H1 (cell line): ENCODE data around the gene CALHM3. TPM values are rescaled to one million over a fixed set of nuclear protein-coding genes. Genes with fewer than 3 reads are reported as not detected.

Experiments used
- CTCF ChIA-PET: fragments of 300-600 bp; sonication (Branson Sonifier 250); formaldehyde crosslinking; loops from one replicate; lab custom pipeline; 2021; ENCODE audit not compliant: partially characterized antibody; lab: Charles Lee
- POLR2A ChIA-PET: fragments of 300-600 bp; sonication (Branson Sonifier 250); formaldehyde crosslinking; loops from one replicate; lab custom pipeline; 2021; ENCODE audit warnings: inconsistent platforms; ENCODE audit not compliant: partially characterized antibody; lab: Charles Lee
- DNase-seq, 2 experiments: peaks; one replicate each; pipeline versions ENCODE4 v3.0.0 to v3.0.0-alpha.2; 2010 to 2022; ENCODE audit warnings: low spot score in 2 of 2, low read depth in 1 of 2, mixed read lengths in 1 of 2
- FAIRE-seq: peaks from 2 replicates; lab custom pipeline; 2011; peaks lifted over from hg19 to GRCh38; lab: Jason Lieb, UNC
- H2AFZ ChIP-seq: 2 replicates; pipeline ENCODE4 v1.8.1; 2012; ENCODE audit warnings: low read length, inconsistent platforms
- H2AK5ac ChIP-seq: 2 replicates; pipeline ENCODE4 v1.6.1; 2013; ENCODE audit warnings: low read depth, low read length
- H2BK120ac ChIP-seq: replicated peaks from 2 replicates; pipeline ENCODE3; 2013; ENCODE audit warnings: low read depth, low read length, inconsistent platforms
- H2BK12ac ChIP-seq: 2 replicates; pipeline ENCODE4 v1.6.1; 2013; ENCODE audit warnings: low read depth, low read length
- H2BK15ac ChIP-seq: 2 replicates; pipeline ENCODE4 v1.6.1; 2013; ENCODE audit warnings: low read length
- H2BK20ac ChIP-seq: 2 replicates; pipeline ENCODE4 v1.6.1; 2013; ENCODE audit warnings: low read length
- H2BK5ac ChIP-seq: 2 replicates; pipeline ENCODE4 v1.6.1; 2013; ENCODE audit warnings: low read depth, low read length
- H3K14ac ChIP-seq: 2 replicates; pipeline ENCODE4 v1.6.1; 2013; ENCODE audit warnings: inconsistent platforms; ENCODE audit not compliant: insufficient read length
- H3K18ac ChIP-seq: 2 replicates; pipeline ENCODE4 v1.6.1; 2013; ENCODE audit warnings: low read length; ENCODE audit errors: extremely low read depth
- H3K23ac ChIP-seq: 2 replicates; pipeline ENCODE4 v1.6.1; 2013; ENCODE audit warnings: inconsistent platforms; ENCODE audit not compliant: insufficient read length
- H3K23me2 ChIP-seq: 2 replicates; pipeline ENCODE4 v1.6.1; 2013; ENCODE audit warnings: low read depth, low read length
- H3K27ac ChIP-seq: 2 replicates; pipeline ENCODE4 v1.6.1; 2011; ENCODE audit warnings: low read depth, low read length, inconsistent platforms
- H3K27me3 ChIP-seq, 4 experiments: replicated peaks in 1 of 4; 1 replicate in 1 of 4; 2 replicates in 3 of 4; pipeline versions ENCODE4 v1.6.1 to v1.8.1; 2011 to 2013; ENCODE audit warnings: low read length in 3 of 4, mild to moderate bottlenecking in 3 of 4, inconsistent platforms in 2 of 4, mixed read lengths in 2 of 4, moderate library complexity in 1 of 4; ENCODE audit not compliant: control insufficient read depth in 3 of 4, insufficient read depth in 3 of 4; ENCODE audit errors: extremely low read depth in 1 of 4
- H3K36me3 ChIP-seq, 4 experiments: 2 replicates each; pipeline versions ENCODE4 v1.6.1 to v1.8.1; 2011 to 2013; ENCODE audit warnings: mild to moderate bottlenecking in 4 of 4, low read length in 3 of 4, moderate library complexity in 2 of 4, control low read depth in 1 of 4, inconsistent platforms in 1 of 4; ENCODE audit not compliant: insufficient read depth in 4 of 4, control insufficient read depth in 2 of 4
- H3K4ac ChIP-seq: replicated peaks from 2 replicates; pipeline ENCODE3; 2013; ENCODE audit warnings: low read length, low read depth, mixed read lengths, inconsistent platforms; ENCODE audit not compliant: insufficient read length
- H3K4me1 ChIP-seq, 4 experiments: replicated peaks in 1 of 4; 1 replicate in 1 of 4; 2 replicates in 3 of 4; pipeline versions ENCODE4 v1.6.1 to v1.8.1; 2011 to 2013; ENCODE audit warnings: low read length in 3 of 4, inconsistent platforms in 2 of 4, mixed read lengths in 1 of 4; ENCODE audit not compliant: insufficient read depth in 4 of 4, control insufficient read depth in 3 of 4
- H3K4me2 ChIP-seq, 2 experiments: 2 replicates each; pipeline versions ENCODE4 v1.6.1 to v1.8.1; 2011 to 2013; ENCODE audit warnings: low read depth in 2 of 2, low read length in 2 of 2, control low read depth in 1 of 2, inconsistent platforms in 1 of 2, mild to moderate bottlenecking in 1 of 2; ENCODE audit not compliant: insufficient read depth in 1 of 2
- H3K4me3 ChIP-seq, 4 experiments: fragments of 200-600, 300-600 bp in 1 of 4; sonication (generic), shearing (Covaris generic), sonication (Bioruptor Twin) in 1 of 4; 2 replicates each; pipeline versions ENCODE4 v1.5.1 to v1.8.1; 2011 to 2016; ENCODE audit warnings: low read length in 4 of 4, low read depth in 3 of 4, control low read depth in 2 of 4, inconsistent platforms in 2 of 4, mild to moderate bottlenecking in 2 of 4, mixed read lengths in 1 of 4, moderate library complexity in 1 of 4; ENCODE audit not compliant: insufficient read depth in 2 of 4; ENCODE audit errors: extremely low read depth in 1 of 4
- H3K56ac ChIP-seq: replicated peaks from 2 replicates; pipeline ENCODE3; 2013; ENCODE audit warnings: low read depth, mild to moderate bottlenecking, mixed read lengths, low read length, inconsistent platforms; ENCODE audit not compliant: insufficient read length
- H3K79me1 ChIP-seq: 2 replicates; pipeline ENCODE4 v1.6.1; 2013; ENCODE audit warnings: low read depth, low read length, control low read depth
- H3K79me2 ChIP-seq, 2 experiments: 2 replicates each; pipeline versions ENCODE4 v1.6.1 to v1.8.1; 2012 to 2013; ENCODE audit warnings: low read length in 2 of 2, mild to moderate bottlenecking in 2 of 2, inconsistent platforms in 1 of 2; ENCODE audit not compliant: insufficient read depth in 2 of 2, control insufficient read depth in 1 of 2
- H3K9ac ChIP-seq, 4 experiments: replicated peaks in 1 of 4; 1 replicate in 1 of 4; 2 replicates in 3 of 4; pipeline versions ENCODE4 v1.6.1 to v1.8.1; 2011 to 2013; ENCODE audit warnings: low read depth in 3 of 4, low read length in 3 of 4, control low read depth in 2 of 4, mild to moderate bottlenecking in 2 of 4, moderate library complexity in 2 of 4, inconsistent platforms in 1 of 4; ENCODE audit errors: extremely low read depth in 1 of 4
- H3K9me3 ChIP-seq, 2 experiments: 2 replicates each; pipeline versions ENCODE4 v1.6.1 to v1.8.1; 2012 to 2013; ENCODE audit warnings: mild to moderate bottlenecking in 2 of 2, moderate library complexity in 2 of 2, control low read depth in 1 of 2, inconsistent platforms in 1 of 2, low read depth in 1 of 2, low read length in 1 of 2, mixed read lengths in 1 of 2; ENCODE audit not compliant: insufficient read depth in 2 of 2
- H4K20me1 ChIP-seq, 2 experiments: replicated peaks in 1 of 2; 2 replicates each; pipeline versions ENCODE3 to v1.8.1; 2011 to 2013; ENCODE audit warnings: inconsistent platforms in 2 of 2, low read length in 2 of 2, mild to moderate bottlenecking in 1 of 2; ENCODE audit not compliant: insufficient read depth in 2 of 2, control insufficient read depth in 1 of 2
- H4K5ac ChIP-seq: 2 replicates; pipeline ENCODE4 v1.6.1; 2013; ENCODE audit warnings: low read length, low read depth, mixed read lengths, inconsistent platforms; ENCODE audit not compliant: insufficient read length
- H4K8ac ChIP-seq: 2 replicates; pipeline ENCODE4 v1.8.0; 2013; ENCODE audit warnings: mild to moderate bottlenecking, moderate library complexity, low read length, inconsistent platforms; ENCODE audit not compliant: insufficient read depth; ENCODE audit errors: extremely low read depth
- H4K91ac ChIP-seq: replicated peaks from 2 replicates; pipeline ENCODE3; 2013; ENCODE audit warnings: low read length, mixed read lengths, inconsistent platforms; ENCODE audit not compliant: insufficient read length
- BACH1 ChIP-seq: IDR thresholded peaks from 2 replicates; pipeline ENCODE4 v1.6.1; 2012; ENCODE audit warnings: low read length, improper control_type of control experiment
- CTBP2 ChIP-seq: IDR thresholded peaks from 2 replicates; pipeline ENCODE4 v1.7.0; 2011; ENCODE audit warnings: borderline replicate concordance, mild to moderate bottlenecking, moderate library complexity, mixed read lengths, low read length; ENCODE audit not compliant: insufficient read depth, insufficient read length
- EZH2 ChIP-seq: fragments of 200-600 bp; sonication (generic); IDR thresholded peaks from 2 replicates; pipeline ENCODE4 v1.7.1; 2012; ENCODE audit warnings: low read depth, mild to moderate bottlenecking, moderate library complexity, low read length, inconsistent platforms; ENCODE audit not compliant: severe bottlenecking
- GABPA ChIP-seq: IDR thresholded peaks from 2 replicates; pipeline ENCODE4 v1.6.1; 2011; ENCODE audit warnings: mild to moderate bottlenecking, low read length, moderate library complexity, borderline replicate concordance; ENCODE audit not compliant: insufficient read depth
- MAFK ChIP-seq: IDR thresholded peaks from 2 replicates; pipeline ENCODE4 v1.6.1; 2012; ENCODE audit warnings: low read depth, mild to moderate bottlenecking, improper control_type of control experiment, low read length
- NANOG ChIP-seq: IDR thresholded peaks from 2 replicates; pipeline ENCODE4 v1.6.1; 2011; ENCODE audit warnings: low read length, low read depth, mild to moderate bottlenecking, inconsistent platforms; ENCODE audit not compliant: insufficient read depth, poor library complexity, severe bottlenecking
- PHF8 ChIP-seq: fragments of 200-600 bp; sonication (generic); conservative IDR thresholded peaks from 2 replicates; pipeline ENCODE4 v1.7.1; 2012; ENCODE audit warnings: low read depth, mild to moderate bottlenecking, inconsistent platforms, low read length, moderate library complexity
- RAD21 ChIP-seq, 2 experiments: IDR thresholded peaks in 1 of 2; conservative IDR thresholded peaks in 1 of 2; 2 replicates each; pipeline ENCODE4 v1.6.1; 2011; ENCODE audit warnings: low read depth in 2 of 2, low read length in 2 of 2, improper control_type of control experiment in 1 of 2, inconsistent platforms in 1 of 2, mild to moderate bottlenecking in 1 of 2, moderate library complexity in 1 of 2
- SAP30 ChIP-seq: fragments of 300-600 bp; sonication (generic); IDR thresholded peaks from 2 replicates; pipeline ENCODE4 v1.7.1; 2012; ENCODE audit warnings: low read length, moderate library complexity, mild to moderate bottlenecking, inconsistent platforms; ENCODE audit not compliant: insufficient read depth, insufficient replicate concordance
- SP1 ChIP-seq: IDR thresholded peaks from 2 replicates; pipeline ENCODE4 v1.6.1; 2011; ENCODE audit warnings: low read depth, low read length
- TBP ChIP-seq: IDR thresholded peaks from 2 replicates; pipeline ENCODE4 v1.6.1; 2011; ENCODE audit warnings: low read depth, low read length, improper control_type of control experiment
- ZNF274 ChIP-seq: IDR thresholded peaks from 2 replicates; pipeline ENCODE4 v1.7.0; 2012; ENCODE audit warnings: low read length, borderline replicate concordance; ENCODE audit errors: extremely low read depth
- WGBS, 2 experiments: shearing (Covaris generic) in 1 of 2; methylation state at CpG; one replicate each; pipeline versions ENCODE4 v1.1.6 to v1.1.7; 2013 to 2015; ENCODE audit warnings: low lambda C conversion rate in 2 of 2, mixed read lengths in 2 of 2, inconsistent platforms in 1 of 2, low coverage in 1 of 2, missing lambda C conversion rate in 1 of 2; ENCODE audit not compliant: insufficient replicate concordance in 2 of 2, insufficient coverage in 1 of 2, insufficient read length in 1 of 2; ENCODE audit errors: extremely low coverage in 1 of 2, missing lambda C conversion rate in 1 of 2; 5-methylcytosine and 5-hydroxymethylcytosine counted together
- polyA plus RNA-seq, 7 experiments: library from polyadenylated mRNA; depleted of rRNA in 3 of 7; stranded (reverse) in 5 of 7; unstranded in 2 of 7; fragments of >200 nt in 5 of 7; fragments of 200-250 nt in 2 of 7; gene quantifications; 1 replicate in 5 of 7; 2 replicates in 1 of 7; 4 replicates in 1 of 7; pipeline versions ENCODE4 v1.2.1 to v1.2.3, GENCODE V29; 2011 to 2013; ENCODE audit warnings: missing spikeins in 2 of 7, mixed read lengths in 2 of 7
- total RNA-seq: library from RNA; stranded (reverse); fragmentation: NEBNext Ultra II Directional; extraction: Animal tissue kit (Norgen Biotek cat#: 25700); gene quantifications from 2 replicates; pipeline ENCODE4 v1.2.1, GENCODE V29; 2021
- TF ChIP-seq, protein P1 (sequence below): IDR thresholded peaks from 2 replicates; pipeline ENCODE4 v1.6.1; 2011; ENCODE audit warnings: low read depth, mild to moderate bottlenecking, low read length; ENCODE audit not compliant: insufficient read depth

The CALHM3 gene
- total and polyA plus RNA-seq, 2 of the 8 experiments (the other 6 are each of a cell fraction or from before 2014, with no cell fraction given): 0.17 to 0.60 TPM

DNA sequence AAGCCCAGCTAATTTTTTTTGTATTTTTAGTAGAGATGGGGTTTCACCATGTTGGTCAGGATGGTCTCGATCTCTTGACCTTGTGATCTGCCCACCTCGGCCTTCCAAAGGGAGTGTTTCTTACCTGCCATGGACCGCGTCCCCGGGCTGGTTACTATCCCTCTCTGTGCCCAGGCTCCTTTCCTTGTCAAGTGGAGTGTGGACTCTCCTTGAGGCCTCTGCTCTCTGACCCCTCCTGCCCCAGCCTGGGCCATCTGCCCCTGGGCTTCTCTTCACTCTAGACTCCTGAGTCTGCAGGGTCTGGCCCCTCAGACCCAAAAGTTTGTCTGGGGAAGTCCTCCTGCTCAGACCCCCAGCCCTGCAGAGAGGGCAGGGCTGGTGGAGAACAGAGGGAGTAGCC lies 35.2 kb upstream of the CALHM3 start:
- Histone ChIP-seq H3K23me2 (no peaks in the 10 kb centered on the region; the same call in 1 of the 2 replicates), H4K5ac (no peak overlapping the region), H3K23ac (no peak overlapping the region), H3K79me1 (no peaks in the 10 kb centered on the region), H4K91ac (no peak overlapping the region), H4K8ac (no peak overlapping the region), H2BK120ac (no peak overlapping the region), H3K4me1 (no peaks in the 10 kb centered on the region), H3K4ac (no peak overlapping the region), H3K9ac (no peak overlapping the region), H3K79me2 (no peaks in the 10 kb centered on the region), H3K14ac (no peak overlapping the region), H3K4me3 (no peak overlapping the region), H4K20me1 (no peaks in the 10 kb centered on the region), H3K18ac (no peak overlapping the region), H3K36me3 (no peaks in the 10 kb centered on the region), H2AFZ (no peak overlapping the region), H2AK5ac (no peak overlapping the region), H2BK20ac (no peak overlapping the region), H2BK12ac (no peak overlapping the region), H3K27me3 (no peaks in the 10 kb centered on the region), H3K9me3 (no peaks in the 10 kb centered on the region), H3K56ac (no peak overlapping the region), H2BK5ac (no peak overlapping the region), H2BK15ac (no peak overlapping the region), H3K27ac (no peak overlapping the region), H3K4me2 (no peak overlapping the region)
- FAIRE-seq: no peak
- 93% methylated on average over 5 of the region's 5 CpGs; no CpG with 5 or more reads in 1 of the 2 experiments for WGBS, 2 experiments
- no peak for DNase-seq
- ChIA-PET POLR2A (no interaction called here), CTCF (interaction anchor here (1.0 to 1.8 kb wide), 3 partner anchors 9 to 22 kb away, joined by 3 to 4 read pairs (median 4); partner anchors contain the start of gene NEURL1)
- TF ChIP-seq, protein P1, sequence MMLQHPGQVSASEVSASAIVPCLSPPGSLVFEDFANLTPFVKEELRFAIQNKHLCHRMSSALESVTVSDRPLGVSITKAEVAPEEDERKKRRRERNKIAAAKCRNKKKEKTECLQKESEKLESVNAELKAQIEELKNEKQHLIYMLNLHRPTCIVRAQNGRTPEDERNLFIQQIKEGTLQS: no peak
- no peak for TF ChIP-seq TBP
- TF ChIP-seq GABPA: no peak
- TF ChIP-seq MAFK: no peak
- no peak for TF ChIP-seq BACH1
- no peak for TF ChIP-seq EZH2
- no peak for TF ChIP-seq RAD21 (IDR thresholded peaks at IDR 0.05 in 1 of 2, conservative IDR thresholded peaks at IDR 0.05 in 1 of 2; ENCODE audit: low read depth in 2 of 2, low read length in 2 of 2)
- TF ChIP-seq NANOG: no peak
- no peak for TF ChIP-seq ZNF274
- TF ChIP-seq CTBP2: no peak
- TF ChIP-seq SAP30: no peak
- no peak for TF ChIP-seq SP1
- no peak for TF ChIP-seq PHF8
